ENCODE measurements around the gene CCDC92.

Gene CCDC92

DNA sequence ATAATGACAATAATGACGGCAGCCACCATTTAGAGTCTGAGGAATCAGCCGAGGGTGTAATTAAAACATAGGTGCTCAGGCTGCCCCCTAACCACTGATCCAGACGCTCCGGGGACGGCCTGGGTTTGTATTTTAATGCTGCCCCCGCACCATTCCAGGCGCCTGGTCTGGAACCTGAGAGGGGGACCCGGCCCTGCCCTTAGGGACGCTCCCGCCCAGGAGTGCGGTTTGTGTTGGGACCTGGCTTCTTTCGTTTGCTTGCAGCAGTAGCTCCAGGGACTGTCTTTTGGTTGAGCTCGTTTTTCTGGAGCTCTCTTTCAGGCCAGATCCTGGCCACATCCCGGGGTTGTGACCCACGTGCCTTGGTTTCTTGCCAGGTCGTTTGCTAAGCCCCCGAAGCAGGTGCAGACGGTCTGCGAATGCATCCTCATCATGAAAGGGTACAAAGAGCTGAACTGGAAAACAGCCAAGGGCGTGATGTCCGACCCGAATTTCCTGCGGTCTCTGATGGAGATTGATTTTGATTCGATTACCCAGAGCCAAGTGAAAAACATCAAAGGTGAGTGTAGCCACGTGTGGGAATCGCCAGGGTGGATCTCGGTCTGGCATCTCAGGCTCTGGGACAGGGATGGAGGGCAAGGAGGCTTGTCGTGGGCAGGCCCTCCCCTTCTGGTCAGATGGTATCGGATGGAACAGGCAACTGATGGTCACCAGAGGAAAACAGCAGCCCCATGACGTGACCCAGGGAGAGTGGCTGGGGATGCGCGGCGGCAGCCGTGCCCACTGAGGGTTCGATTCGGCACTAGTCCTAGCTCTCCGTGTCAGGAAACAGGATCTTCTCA, 63.5 kb downstream of the CCDC92 start:
- no peak for DNase-seq

DNA sequence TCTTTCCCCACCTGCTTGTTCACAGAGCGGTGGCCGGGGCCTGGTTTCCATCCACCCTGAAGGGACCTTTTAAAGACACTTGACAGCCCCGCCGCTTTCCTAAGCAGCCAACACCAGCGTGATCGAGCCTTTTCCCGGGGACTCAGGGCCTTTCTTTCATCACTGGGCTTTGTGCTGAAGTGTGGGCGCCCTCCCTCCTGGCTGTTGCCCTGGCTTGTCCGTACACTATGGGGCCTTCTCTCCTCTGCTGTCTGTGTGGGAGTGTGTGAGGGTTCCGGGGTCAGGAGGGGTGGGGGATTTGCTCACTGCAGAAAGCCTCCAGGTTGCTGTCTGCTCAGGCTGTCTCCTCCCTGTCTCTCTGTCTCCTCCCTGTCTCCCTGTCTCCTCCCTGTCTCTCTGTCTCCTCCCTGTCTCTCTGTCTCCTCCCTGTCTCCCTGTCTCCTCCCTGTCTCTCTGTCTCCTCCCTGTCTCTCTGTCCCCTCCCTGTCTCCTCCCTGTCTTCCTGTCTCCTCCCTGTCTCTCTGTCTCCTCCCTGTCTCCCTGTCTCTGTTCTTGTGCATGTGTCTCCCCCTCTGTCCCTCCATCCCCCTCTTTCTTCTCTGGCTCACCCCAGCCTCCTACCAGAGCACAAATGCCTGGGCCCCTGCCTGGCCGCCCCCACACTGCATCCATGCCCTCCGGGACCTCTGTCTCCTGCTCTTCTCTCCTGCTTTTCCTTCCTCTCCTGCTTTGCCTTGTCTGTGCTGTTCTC, 64.7 kb downstream of the CCDC92 start:
- DNase-seq: no peak

DNA sequence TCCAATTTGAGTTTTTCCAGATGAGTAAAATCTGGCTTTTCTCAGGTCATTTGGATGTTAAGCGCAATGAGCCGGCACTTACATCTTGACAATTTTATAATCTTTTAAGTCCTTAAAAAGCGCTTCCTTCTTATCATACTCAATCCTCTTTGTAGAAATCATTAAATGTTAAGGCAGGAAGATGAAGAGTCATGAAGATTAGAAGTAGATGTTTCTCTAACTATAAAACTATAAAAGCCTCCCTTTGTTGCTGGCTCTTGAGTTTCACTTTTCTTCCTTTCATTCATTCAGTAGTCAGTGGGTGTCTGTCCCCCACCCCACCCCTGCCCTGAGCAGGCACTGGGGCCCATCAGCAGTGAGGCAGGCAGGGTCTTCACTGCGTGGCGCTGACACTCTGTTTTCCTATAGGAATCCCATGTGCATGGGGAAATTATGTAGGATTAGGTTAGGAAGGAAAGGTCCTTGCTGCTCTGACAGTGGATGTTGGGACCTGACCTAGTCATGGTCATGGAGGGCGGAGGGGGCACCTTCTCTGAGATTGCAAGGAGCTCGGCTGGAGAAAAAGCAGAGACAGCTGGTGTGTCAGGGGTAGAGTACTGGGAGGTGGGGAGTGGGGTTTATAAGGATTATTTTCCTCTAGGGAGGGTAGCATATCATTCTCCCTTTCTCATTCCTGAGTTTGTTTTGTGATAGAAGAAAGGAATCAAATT, 65.8 kb downstream of the CCDC92 start:
- DNase-seq: no peak

DNA sequence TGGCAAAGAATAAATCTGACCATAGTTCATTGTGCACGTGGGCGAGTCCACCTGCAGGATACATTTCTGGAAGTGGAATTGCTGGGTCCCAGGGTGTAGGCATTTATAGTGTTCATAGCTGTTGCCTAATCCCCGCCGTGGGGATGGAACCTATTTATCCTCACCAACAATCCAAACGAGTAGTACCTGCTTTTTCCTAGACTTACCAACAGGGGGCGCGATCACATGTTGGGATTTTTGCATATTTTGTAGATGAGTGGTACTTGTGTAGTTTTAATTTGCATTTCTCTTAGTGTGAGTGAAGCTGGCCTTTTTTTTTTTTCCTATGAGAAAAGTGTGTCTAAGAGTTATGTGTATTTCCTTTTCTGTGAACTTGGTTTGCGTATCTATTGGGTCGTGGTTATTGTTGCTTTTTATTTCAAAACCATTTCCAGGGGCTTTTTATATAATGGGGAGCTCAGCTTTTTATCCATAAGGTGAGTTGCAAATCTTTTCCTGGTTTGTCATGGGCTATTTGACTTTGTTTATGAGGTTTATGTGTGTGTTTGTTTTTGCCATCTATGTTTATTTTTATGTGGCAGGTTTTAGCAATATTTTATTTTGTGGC, 67.2 kb downstream of the CCDC92 start:
- DNase-seq: no peak

DNA sequence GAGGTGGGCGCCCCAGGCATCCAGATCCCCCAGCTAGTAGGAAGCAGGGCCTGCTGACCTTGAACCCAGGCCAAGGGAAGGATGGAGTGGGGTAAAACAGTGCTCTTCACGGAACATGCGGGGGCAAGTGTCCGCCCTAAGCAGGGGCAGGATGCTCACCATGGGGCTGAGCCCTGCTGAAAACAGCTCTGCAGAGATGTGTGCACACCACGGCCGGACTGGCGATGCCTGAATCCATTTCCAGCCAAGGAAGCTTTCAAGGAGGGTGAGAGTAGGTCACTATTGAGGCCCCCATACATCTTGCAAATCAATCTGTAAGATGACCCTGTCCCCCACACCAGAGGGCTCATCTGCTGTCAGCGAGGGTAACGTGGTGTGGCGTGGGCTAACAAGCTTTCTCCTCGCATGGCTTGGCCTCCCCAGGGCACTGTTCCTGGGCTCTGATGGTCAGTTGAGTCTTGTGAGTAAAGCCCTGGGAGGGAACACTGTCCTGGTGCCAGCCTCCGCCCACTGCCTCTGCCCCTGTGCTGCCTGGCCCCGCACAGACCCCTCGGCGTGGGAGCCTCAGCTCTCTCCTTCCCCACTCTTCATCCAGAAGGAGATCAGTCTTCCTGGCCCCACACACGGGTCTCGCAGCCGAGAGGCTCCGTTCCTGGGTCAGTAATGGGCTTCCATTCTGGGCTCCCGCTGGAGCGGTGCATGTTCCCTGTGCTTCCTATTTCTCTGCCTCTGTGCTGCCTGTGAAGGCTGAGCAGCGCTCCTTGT, 69.1 kb downstream of the CCDC92 start:
- DNase-seq: no peak

DNA sequence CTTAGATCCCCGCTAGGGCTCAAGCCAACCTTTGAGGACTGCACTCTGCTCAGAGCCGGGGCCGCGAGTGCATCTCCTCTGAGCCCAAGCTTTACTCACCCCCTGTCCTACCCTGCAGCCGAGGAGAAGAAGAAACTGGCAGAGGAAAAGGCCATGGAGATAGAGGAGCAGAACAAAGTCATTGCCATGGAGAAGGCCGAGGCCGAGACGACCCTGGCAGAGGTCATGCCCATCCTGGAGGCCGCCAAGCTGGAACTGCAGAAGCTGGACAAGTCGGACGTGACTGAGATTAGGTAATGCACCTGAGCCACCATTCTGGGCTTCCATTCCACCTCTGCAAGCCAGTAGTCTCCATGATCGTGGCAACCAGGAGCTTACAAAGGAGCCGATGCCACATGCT, 69.8 kb downstream of the CCDC92 start:
- no peak for DNase-seq

DNA sequence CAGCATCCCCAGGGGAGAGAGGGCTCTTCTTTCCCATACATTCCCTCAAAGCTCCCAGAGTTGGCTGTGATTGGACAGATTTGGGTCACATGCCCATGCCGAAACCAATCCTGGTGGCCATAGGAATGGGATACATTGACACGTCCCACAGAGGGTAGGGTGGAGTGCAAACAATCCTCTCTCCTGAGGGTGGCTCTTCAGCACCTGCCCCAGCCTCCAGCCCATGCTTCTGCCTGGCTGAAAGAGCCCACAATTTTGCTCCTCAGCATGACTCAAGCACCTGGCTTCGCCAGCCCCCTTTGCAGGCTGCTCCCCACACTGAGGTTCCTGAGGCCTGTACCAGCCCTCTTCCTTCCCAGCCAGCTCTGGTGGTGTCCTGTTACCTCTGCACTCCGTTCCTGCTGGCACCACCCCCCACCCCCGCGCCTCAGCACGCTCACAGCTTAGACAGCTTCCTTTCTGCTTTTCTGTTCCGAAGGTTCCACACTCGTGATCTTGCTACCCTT, 71.7 kb downstream of the CCDC92 start:
- no peak for DNase-seq

DNA sequence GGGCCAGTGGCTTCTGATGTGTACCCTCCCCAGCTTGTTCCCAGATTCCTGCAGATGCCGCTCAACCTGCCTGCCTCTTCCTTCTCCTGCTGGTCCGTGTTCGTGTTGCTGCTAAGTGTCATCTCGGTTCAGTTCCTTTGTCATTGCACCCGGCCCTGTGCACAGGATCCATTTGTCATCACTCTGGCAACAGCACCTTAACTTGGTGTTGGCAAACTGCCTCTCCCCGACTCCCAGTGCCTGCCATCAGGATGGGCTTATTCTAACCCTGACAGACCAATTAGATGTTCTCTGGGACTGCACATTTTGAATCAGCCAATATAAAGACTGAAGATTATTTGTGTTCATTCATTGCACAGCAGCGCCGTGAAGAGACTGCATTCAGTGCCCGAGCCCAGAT, 73.3 kb downstream of the CCDC92 start:
- no peak for DNase-seq

DNA sequence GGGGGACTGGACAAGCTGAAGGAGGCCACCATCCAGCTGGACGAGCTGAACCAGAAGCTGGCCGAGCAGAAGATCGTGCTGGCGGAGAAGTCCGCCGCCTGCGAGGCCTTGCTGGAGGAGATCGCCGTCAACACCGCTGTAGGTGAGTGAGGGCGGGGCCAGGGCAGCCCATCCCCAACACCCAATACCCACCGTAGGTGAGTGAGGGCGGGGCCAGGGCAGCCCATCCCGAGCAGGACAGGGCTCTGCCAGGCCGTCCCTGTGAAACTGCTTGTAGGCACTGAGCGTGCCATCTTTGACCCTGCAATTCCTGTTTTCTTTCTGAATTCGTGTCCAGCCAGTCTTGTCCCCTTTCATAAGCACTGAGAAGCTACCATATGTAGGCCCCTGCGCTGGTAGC, 74.0 kb downstream of the CCDC92 start:
- DNase-seq: no peak

DNA sequence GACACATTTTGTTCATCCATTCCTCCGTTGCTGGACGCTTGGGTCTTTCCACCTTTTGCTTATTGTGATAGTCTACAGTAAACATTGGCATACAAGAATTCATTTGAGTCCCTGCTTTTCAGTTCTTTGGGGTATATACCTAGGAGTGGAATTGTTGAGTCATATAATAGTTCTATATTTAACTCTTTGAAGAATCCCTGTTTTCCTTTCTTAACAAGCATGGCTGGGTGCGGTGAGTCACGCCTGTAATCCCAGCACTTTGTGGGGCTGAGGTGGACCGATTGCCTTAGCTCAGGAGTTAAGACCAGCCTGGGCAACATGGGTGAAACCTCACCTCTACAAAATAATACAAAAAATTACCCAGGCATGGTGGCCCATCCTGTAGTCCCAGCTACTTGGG, 75.4 kb downstream of the CCDC92 start:
- no peak for DNase-seq

DNA sequence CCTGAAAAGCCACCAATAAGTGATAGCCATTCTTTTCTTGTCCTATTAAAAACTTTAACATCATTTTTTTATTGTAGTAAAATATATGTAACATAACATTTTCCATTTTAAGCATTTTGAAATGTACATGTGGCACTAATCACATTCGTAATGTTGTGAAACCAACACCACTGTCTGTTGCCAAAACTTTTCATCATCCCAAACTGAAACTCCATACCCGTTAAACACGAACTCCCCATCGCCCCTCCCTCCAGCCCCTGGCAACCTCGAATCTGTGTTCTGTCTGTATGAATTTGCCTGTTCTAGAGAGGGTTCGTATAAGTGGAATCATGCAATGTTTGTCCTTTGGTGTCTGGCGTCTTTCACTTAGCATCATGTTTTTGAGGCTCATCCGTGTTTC, 75.9 kb downstream of the CCDC92 start:
- no peak for DNase-seq

DNA sequence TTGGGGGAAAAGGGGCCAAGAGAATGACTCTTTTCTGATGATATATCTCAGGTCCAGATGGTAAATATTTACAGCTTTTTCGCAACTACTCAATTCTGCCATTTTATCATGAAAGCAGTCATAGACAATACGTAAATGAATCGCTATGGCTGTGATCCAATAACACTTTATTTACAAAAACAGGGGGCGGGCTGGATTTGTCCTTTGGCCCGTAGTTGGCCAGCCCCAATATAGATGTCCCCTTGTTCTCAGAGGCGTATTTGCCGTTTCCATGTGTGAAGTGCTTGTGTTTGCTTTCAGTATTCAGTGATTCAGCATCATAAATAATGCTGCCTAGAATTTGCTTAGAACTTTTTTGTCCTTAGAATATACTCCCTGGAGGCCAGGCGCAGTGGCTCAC, 77.2 kb downstream of the CCDC92 start:
- DNase-seq: no peak

DNA sequence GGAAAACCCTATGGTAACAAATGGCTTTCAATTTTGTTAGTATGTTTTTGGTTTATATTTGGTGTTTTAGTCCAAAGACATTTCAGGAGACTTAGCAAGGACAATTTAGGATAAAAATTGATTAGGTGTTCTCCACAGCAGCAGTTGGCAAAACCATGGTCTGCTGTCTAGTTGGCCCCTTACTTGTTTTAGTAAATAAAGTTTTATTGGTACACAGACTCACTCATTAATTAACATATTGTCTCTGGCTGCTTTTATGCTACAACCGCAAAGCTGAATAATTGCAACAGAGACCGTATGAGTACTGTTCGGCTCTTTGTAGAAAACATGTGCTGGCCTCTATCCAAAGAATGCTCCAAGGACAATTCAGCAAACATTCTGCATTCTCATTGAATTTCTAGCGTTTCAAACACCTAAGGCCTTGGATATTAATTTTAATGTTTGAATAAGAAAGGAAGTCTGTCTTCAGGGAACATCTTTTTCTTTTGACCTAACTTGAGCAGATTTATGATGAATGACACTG, 77.7 kb downstream of the CCDC92 start:
- DNase-seq: no peak

DNA sequence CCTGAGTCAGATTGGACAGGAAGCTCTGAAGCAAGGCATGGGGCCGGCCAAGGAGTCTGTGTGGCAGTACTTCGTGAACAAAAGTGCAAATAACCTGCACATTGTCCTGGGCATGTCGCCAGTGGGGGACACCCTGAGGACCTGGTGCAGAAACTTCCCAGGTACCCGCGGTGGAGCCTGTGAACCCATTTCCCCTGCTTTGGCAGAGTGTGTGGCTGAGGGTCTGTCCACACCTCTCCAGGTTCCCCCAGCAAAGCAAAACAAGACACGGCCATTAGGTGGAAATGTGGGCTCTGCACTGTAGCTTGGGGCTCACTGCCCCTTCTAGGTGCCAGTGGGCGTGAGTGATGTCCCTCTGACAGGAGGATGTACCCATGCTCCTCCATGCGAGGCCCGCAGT, 79.4 kb downstream of the CCDC92 start:
- no peak for DNase-seq

DNA sequence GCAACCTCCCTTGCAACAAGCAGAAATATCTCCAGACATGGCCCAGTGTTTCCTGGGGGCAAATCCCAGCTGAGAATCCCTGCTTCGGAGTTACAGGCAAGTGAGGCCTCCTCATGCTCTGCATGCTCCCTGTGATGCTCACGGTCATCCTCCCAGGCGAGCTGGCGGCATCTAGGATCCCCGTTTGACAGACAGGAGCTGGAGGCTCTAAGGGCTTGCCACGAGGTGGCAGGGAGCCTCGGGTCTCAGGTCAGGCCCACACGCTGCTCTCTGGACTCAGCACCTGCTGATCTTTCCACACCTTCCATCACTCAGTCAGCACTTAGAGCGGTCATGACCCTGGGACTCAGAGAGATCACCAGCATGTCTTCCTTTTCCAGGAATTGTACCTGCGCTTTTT, 79.8 kb downstream of the CCDC92 start:
- DNase-seq: no peak

DNA sequence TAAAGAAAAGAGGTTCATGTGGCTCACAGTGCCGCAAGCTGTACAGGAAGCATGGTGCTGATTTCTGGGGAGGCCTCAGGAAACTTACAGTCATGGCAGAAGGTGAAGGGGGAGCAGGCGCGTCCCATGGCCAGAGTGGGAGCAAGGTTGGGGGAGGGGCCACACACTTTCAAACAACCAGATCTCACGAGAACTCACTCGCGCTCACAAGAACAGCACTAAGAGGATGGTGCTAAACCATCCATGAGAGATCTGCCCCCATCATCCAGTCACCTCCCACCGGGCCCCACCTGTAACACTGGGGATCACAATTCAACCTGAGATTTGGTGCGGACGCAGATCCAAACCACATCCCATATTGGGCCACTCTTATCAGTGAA, 80.5 kb downstream of the CCDC92 start:
- DNase-seq: no peak

DNA sequence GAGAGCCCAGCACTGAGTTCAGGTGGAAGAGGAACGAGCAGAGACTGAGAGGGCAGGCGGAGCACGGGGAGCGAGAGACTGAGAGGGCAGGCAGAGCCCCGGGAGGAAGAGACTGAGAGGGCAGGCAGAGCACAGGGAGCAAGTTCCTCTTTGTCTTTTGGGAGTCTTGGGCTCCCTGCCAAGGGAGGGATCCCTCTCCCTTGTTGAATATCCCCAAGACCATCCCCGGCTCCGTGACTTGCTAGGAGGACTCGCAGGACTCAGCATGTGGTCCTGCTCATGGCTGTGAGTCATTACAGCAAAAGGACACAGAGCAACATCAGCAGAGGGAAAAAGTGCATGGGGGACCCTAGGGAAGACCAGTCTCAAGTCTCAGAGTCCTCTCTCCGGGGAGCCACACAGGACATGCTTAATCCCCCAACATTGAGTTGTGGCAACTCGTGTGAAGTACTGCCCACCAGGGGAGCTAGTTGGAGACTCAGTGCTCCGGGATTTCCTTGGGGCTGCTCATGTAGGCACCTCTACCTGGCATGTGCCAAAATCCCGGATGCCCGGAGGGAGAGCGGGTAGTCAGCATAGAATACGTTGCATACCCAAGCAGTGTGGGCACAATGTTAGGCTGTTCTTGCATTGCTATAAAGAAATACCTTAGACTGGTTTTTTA, 81.0 kb downstream of the CCDC92 start:
- DNase-seq: no peak

DNA sequence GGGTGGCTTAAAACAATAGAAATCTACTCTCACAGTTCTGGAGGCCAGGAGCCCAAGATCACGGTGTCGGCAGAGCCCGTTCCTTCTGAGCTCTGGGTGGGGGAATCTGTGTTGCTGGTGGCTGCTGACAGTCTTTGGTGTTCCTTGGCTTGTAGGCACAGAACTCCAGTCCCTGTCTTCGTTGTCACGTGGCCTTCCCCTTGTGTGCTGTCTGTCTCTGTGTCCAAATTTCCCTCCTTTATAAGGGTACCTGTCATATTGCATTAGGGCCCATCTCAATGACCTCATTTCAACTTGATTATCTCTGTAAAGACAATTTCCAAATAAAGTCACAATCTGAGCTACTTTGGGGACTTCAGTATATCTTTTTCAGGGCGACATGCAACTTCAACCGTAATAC, 81.6 kb downstream of the CCDC92 start:
- no peak for DNase-seq

DNA sequence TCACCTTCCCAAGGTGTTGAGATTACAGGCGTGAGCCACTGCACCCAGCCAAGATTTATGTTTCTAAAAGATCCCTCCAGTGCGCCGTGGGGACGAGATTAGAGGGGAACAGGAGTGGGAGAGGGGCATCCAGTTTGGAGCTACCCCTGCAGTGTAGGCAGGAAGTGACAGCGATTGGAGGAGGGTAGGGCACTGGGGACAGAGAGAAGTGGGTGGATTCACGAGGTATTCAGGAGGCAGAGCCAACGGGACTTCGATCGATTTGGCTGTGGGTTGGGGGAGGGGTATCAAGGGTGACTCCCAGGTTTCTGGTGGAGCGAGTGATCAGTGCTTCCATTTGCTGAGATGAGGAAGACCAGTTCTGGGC, 82.1 kb downstream of the CCDC92 start:
- DNase-seq: no peak

DNA sequence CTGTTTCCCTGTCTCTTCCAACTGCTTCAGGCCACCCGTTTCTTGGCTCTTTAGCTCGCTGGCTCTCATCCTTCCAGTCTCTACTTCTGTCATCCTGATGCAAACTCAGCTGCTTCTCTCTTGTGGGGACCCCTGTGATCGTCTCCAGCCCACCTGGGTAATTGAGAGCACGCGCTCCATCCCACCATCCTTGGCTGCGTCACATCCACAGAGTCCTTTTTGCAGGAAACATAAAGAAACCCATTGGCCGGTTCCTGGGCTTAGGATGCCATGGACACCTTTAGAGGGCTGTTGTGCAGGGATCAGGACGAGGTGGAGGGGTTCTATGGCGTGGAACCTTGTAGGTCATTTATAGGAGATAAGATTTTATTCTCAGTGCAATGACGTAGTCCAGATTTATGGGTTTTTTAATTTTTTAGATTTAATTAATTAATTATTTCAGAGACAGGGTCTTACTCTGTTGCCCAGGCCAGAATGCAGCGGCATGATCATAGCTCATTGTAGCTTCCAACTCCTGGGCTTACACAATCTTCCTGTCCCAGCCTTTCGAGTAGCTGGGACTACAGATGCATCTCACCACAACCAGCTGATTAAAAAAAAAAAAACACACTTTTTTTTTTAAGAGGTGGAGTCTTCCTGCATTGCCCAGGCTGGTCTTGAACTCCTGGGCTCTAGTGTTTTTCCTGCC, 82.6 kb downstream of the CCDC92 start:
- no peak for DNase-seq

DNA sequence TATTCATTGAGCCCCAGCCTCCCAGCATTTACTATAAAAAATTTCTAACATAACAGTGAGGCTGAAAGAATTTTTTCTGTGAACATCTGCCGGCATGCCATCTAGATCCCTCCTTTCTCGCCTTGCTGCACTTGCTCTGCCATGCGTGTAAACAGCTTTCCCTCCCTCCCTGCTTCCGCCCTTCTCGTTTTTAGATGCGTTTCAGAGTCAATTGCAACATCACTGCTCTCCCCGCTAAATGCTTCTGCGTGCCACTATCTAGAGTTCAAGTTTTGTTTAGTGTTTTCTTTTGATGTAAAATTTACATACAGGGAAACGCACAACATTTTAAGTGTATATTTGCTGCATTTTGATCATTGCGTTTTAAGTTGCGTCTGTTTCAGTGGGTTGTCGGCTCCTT, 83.6 kb downstream of the CCDC92 start:
- no peak for DNase-seq

Measured in cortex of kidney (tissue), 1 donor.